GM12801 (cell line): ENCODE data around the gene HAL.

ENCODE experiments used
- CTCF ChIP-seq: IDR thresholded peaks from one replicate; pipeline ENCODE4 v1.5.1; 2011; ENCODE audit warnings: control low read depth; ENCODE audit not compliant: insufficient read length; ENCODE audit errors: extremely low read depth

The HAL gene

GRCh38 chr12:95978774-95979173, 17.4 kb downstream of the HAL start:
- TF ChIP-seq CTCF = no peak

GRCh38 chr12:95978351-95978750, 17.8 kb downstream of the HAL start:
- no peak for TF ChIP-seq CTCF

- no peak for TF ChIP-seq CTCF
These were observed 18.3 kb downstream of the HAL start for GRCh38 chr12:95977764-95978305.

- no peak for TF ChIP-seq CTCF
These were observed 19.7 kb downstream of the HAL start for GRCh38 chr12:95976416-95976832.

- no peak for TF ChIP-seq CTCF
These were observed 20.7 kb downstream of the HAL start for GRCh38 chr12:95975491-95975890.

GRCh38 chr12:95974358-95974757, 21.8 kb downstream of the HAL start:
- no peak for TF ChIP-seq CTCF

- TF ChIP-seq CTCF = no peak
These were observed 23.2 kb downstream of the HAL start for GRCh38 chr12:95972832-95973456.
